ENCODE measurements around the gene HOXC11. TPM values are rescaled to one million over a fixed set of nuclear protein-coding genes. Genes with fewer than 3 reads are reported as not detected.
A peak's percentile ranks its signal among the peaks of the same experiment; 100 is the strongest.

Gene HOXC11
- total RNA-seq, 1 donor from 2014 or later, result not detected

GRCh38 chr12:53982648-53983567, 10.0 kb downstream of the HOXC11 start:
- no peaks in the 10 kb centered on the region for H3K4me1 Mint-ChIP-seq (ENCODE audit: low read depth)
- H3K27me3 Mint-ChIP-seq (ENCODE audit: insufficient read depth), result peaks cover 92% of the 10 kb centered on the region
- intact Hi-C loops (cut with micrococcal nuclease), result loop anchor here (2.0 to 10.0 kb wide), 2 partner anchors 14 to 48 kb away; partner anchors contain the start of gene HOXC13
- DNase-seq (ENCODE audit: low spot score), result no peak
- no peaks in the 10 kb centered on the region for H3K9me3 Mint-ChIP-seq
- H3K27ac Mint-ChIP-seq, result peak overlapping the region; percentile 61
- peaks cover 3% of the 10 kb centered on the region for H3K36me3 Mint-ChIP-seq (ENCODE audit: low read depth)
- no peak overlapping the region for H3K4me3 Mint-ChIP-seq

GRCh38 chr12:53983568-53983949, 10.6 kb downstream of the HOXC11 start:
- Mint-ChIP-seq H3K9me3 (no peaks in the 10 kb centered on the region), H3K27ac (peak overlapping the region; percentile 61), H3K4me1 (ENCODE audit: low read depth) (peaks cover 5% of the 10 kb centered on the region), H3K4me3 (no peak overlapping the region), H3K27me3 (ENCODE audit: insufficient read depth) (peaks cover 93% of the 10 kb centered on the region), H3K36me3 (ENCODE audit: low read depth) (peaks cover 3% of the 10 kb centered on the region)
- no peak for DNase-seq (ENCODE audit: low spot score)
- intact Hi-C loops (cut with micrococcal nuclease), result loop anchor here (2.0 to 10.0 kb wide), 2 partner anchors 13 to 49 kb away; partner anchors contain the start of gene HOXC13

- peaks cover 3% of the 10 kb centered on the region for H3K36me3 Mint-ChIP-seq (ENCODE audit: low read depth)
- H3K27ac Mint-ChIP-seq, result peak overlapping the region; percentile 61
- no peak for DNase-seq (ENCODE audit: low spot score)
- peaks cover 10% of the 10 kb centered on the region for H3K4me1 Mint-ChIP-seq (ENCODE audit: low read depth)
- peaks cover 93% of the 10 kb centered on the region for H3K27me3 Mint-ChIP-seq (ENCODE audit: insufficient read depth)
- intact Hi-C loops (cut with micrococcal nuclease), result loop anchor here (2.0 to 10.0 kb wide), 2 partner anchors 13 to 49 kb away; partner anchors contain the start of gene HOXC13
- no peak overlapping the region for H3K4me3 Mint-ChIP-seq
- H3K9me3 Mint-ChIP-seq, result no peaks in the 10 kb centered on the region
These were observed 11.1 kb downstream of the HOXC11 start for GRCh38 chr12:53983950-53984572.

GRCh38 chr12:53984901-53985691, 12.2 kb downstream of the HOXC11 start, which contains the start of gene HOXC10:
TSS of gene HOXC10 (plus strand) at chr12:53985146. CDS start at chr12:53985260, 114 bp downstream.
- Mint-ChIP-seq H3K27me3 (ENCODE audit: insufficient read depth) (peaks cover 93% of the 10 kb centered on the region), H3K4me3 (peak within 1 kb of the TSS; percentile 48), H3K9me3 (no peaks in the 10 kb centered on the region), H3K27ac (peak within 1 kb of the TSS; percentile 61), H3K4me1 (ENCODE audit: low read depth) (peaks cover 21% of the 10 kb centered on the region), H3K36me3 (ENCODE audit: low read depth) (peaks cover 1% of the 10 kb centered on the region)
- intact Hi-C loops (cut with micrococcal nuclease), result loop anchor here (10.0 kb wide), 1 partner anchor 50 kb away; the partner anchor contains the start of gene HOXC13
- DNase-seq (ENCODE audit: low spot score), result peak; percentile 62

GRCh38 chr12:53985692-53985993, 12.7 kb downstream of the HOXC11 start:
- Mint-ChIP-seq H3K27me3 (ENCODE audit: insufficient read depth) (peaks cover 93% of the 10 kb centered on the region), H3K4me3 (no peak overlapping the region), H3K4me1 (ENCODE audit: low read depth) (peaks cover 25% of the 10 kb centered on the region), H3K36me3 (ENCODE audit: low read depth) (no peaks in the 10 kb centered on the region), H3K9me3 (no peaks in the 10 kb centered on the region), H3K27ac (peak overlapping the region; percentile 23)
- no peak for DNase-seq (ENCODE audit: low spot score)
- intact Hi-C loops (cut with micrococcal nuclease), result loop anchor here (10.0 kb wide), 1 partner anchor 51 kb away; the partner anchor contains the start of gene HOXC13

- intact Hi-C loops (cut with micrococcal nuclease), result loop anchor here (10.0 kb wide), 1 partner anchor 51 kb away; the partner anchor contains the start of gene HOXC13
- peaks cover 93% of the 10 kb centered on the region for H3K27me3 Mint-ChIP-seq (ENCODE audit: insufficient read depth)
- no peaks in the 10 kb centered on the region for H3K9me3 Mint-ChIP-seq
- H3K4me1 Mint-ChIP-seq (ENCODE audit: low read depth), result peaks cover 25% of the 10 kb centered on the region
- no peaks in the 10 kb centered on the region for H3K36me3 Mint-ChIP-seq (ENCODE audit: low read depth)
- H3K4me3 Mint-ChIP-seq, result no peak overlapping the region
- no peak for DNase-seq (ENCODE audit: low spot score)
- no peak overlapping the region for H3K27ac Mint-ChIP-seq
These were observed 13.2 kb downstream of the HOXC11 start for GRCh38 chr12:53985994-53986685.

- no peak overlapping the region for H3K4me3 Mint-ChIP-seq
- no peaks in the 10 kb centered on the region for H3K36me3 Mint-ChIP-seq (ENCODE audit: low read depth)
- DNase-seq (ENCODE audit: low spot score), result no peak
- H3K27me3 Mint-ChIP-seq (ENCODE audit: insufficient read depth), result peaks cover 91% of the 10 kb centered on the region
- no peak overlapping the region for H3K27ac Mint-ChIP-seq
- peaks cover 25% of the 10 kb centered on the region for H3K4me1 Mint-ChIP-seq (ENCODE audit: low read depth)
- H3K9me3 Mint-ChIP-seq, result no peaks in the 10 kb centered on the region
- intact Hi-C loops (cut with micrococcal nuclease), result loop anchor here (10.0 kb wide), 1 partner anchor 52 kb away; the partner anchor contains the start of gene HOXC13
These were observed 14.0 kb downstream of the HOXC11 start for GRCh38 chr12:53986686-53987483.

GRCh38 chr12:53987787-53988230, 14.9 kb downstream of the HOXC11 start:
- no peak overlapping the region for H3K4me3 Mint-ChIP-seq
- DNase-seq (ENCODE audit: low spot score), result no peak
- peaks cover 25% of the 10 kb centered on the region for H3K4me1 Mint-ChIP-seq (ENCODE audit: low read depth)
- no peaks in the 10 kb centered on the region for H3K9me3 Mint-ChIP-seq
- peaks cover 93% of the 10 kb centered on the region for H3K27me3 Mint-ChIP-seq (ENCODE audit: insufficient read depth)
- intact Hi-C loops (cut with micrococcal nuclease), result loop anchor here (10.0 kb wide), 1 partner anchor 53 kb away; the partner anchor contains the start of gene HOXC13
- no peak overlapping the region for H3K27ac Mint-ChIP-seq
- no peaks in the 10 kb centered on the region for H3K36me3 Mint-ChIP-seq (ENCODE audit: low read depth)

- no peak for DNase-seq (ENCODE audit: low spot score)
- no peaks in the 10 kb centered on the region for H3K9me3 Mint-ChIP-seq
- no peak overlapping the region for H3K4me3 Mint-ChIP-seq
- peaks cover 25% of the 10 kb centered on the region for H3K4me1 Mint-ChIP-seq (ENCODE audit: low read depth)
- peaks cover 93% of the 10 kb centered on the region for H3K27me3 Mint-ChIP-seq (ENCODE audit: insufficient read depth)
- H3K27ac Mint-ChIP-seq, result no peak overlapping the region
- no peaks in the 10 kb centered on the region for H3K36me3 Mint-ChIP-seq (ENCODE audit: low read depth)
- intact Hi-C loops (cut with micrococcal nuclease), result loop anchor here (10.0 kb wide), 1 partner anchor 54 kb away; the partner anchor contains the start of gene HOXC13
These were observed 15.8 kb downstream of the HOXC11 start for GRCh38 chr12:53988541-53989226.

GRCh38 chr12:53989227-53990113, 16.5 kb downstream of the HOXC11 start:
- peaks cover 29% of the 10 kb centered on the region for H3K4me1 Mint-ChIP-seq (ENCODE audit: low read depth)
- H3K36me3 Mint-ChIP-seq (ENCODE audit: low read depth), result no peaks in the 10 kb centered on the region
- no peaks in the 10 kb centered on the region for H3K9me3 Mint-ChIP-seq
- no peak for DNase-seq (ENCODE audit: low spot score)
- intact Hi-C loops (cut with micrococcal nuclease), result loop anchor here (10.0 kb wide), 1 partner anchor 55 kb away; the partner anchor contains the start of gene HOXC13
- H3K4me3 Mint-ChIP-seq, result peak overlapping the region; percentile 4
- peaks cover 92% of the 10 kb centered on the region for H3K27me3 Mint-ChIP-seq (ENCODE audit: insufficient read depth)
- peak overlapping the region; percentile 32 for H3K27ac Mint-ChIP-seq

All from activated T-helper 1 cell treated with anti-CD3 and anti-CD28 coated beads, Interleukin-12 subunit alpha, Interleukin-12 subunit beta, Interleukin-2, Interleukin-4 antibody, amounts not matched to agents 30 ng/mL and 10 ng/mL and 1 ng/mL, durations not matched to agents 14 hours and 24 hours and 36 hours (primary cell).